NCI-H1694 treated with DMSO at 0.1 percent for 48 hours (cell line): ENCODE results near the gene BARX1.
A peak's percentile ranks its signal among the peaks of the same experiment; 100 is the strongest.
"Not testable (repeated sequence)": the region's sequence is repeated elsewhere in the genome, so short reads cannot be mapped to it uniquely, and the experiment has no call there.

Source experiments
- DNase-seq: peaks from one replicate; lab custom pipeline; 2025; lab: John Stamatoyannopoulos, UW

The BARX1 gene

GRCh38 chr9:93965830-93966577 lies 10.8 kb upstream of the BARX1 start:
- no peak for DNase-seq

GRCh38 chr9:93964685-93965084 lies 9.5 kb upstream of the BARX1 start:
- no peak for DNase-seq

GRCh38 chr9:93963969-93964368 lies 8.8 kb upstream of the BARX1 start:
- DNase-seq = no peak

- not testable (repeated sequence) for DNase-seq
These were observed 8.3 kb upstream of the BARX1 start for GRCh38 chr9:93963489-93963888.

GRCh38 chr9:93962561-93963440 lies 7.6 kb upstream of the BARX1 start:
- DNase-seq = peak; percentile 65

- no peak for DNase-seq
These were observed 6.9 kb upstream of the BARX1 start for GRCh38 chr9:93962017-93962416.

GRCh38 chr9:93960971-93961841 lies 6.1 kb upstream of the BARX1 start:
- no peak for DNase-seq

- no peak for DNase-seq
These were observed 5.2 kb upstream of the BARX1 start for GRCh38 chr9:93960221-93960970.

GRCh38 chr9:93959739-93960154 lies 4.6 kb upstream of the BARX1 start:
- DNase-seq = no peak

GRCh38 chr9:93958819-93959682 lies 3.9 kb upstream of the BARX1 start:
- DNase-seq = no peak

- no peak for DNase-seq
These were observed 3.1 kb upstream of the BARX1 start for GRCh38 chr9:93958121-93958818.

GRCh38 chr9:93955981-93956784 lies 1.0 kb upstream of the BARX1 start:
- DNase-seq = no peak

- no peak for DNase-seq
These were observed 607 bp downstream of the BARX1 start for GRCh38 chr9:93954434-93955061.

- no peak for DNase-seq
These were observed 1.4 kb downstream of the BARX1 start for GRCh38 chr9:93953496-93954433.

- no peak for DNase-seq
These were observed 2.2 kb downstream of the BARX1 start for GRCh38 chr9:93952784-93953495.

- no peak for DNase-seq
These were observed 2.9 kb downstream of the BARX1 start for GRCh38 chr9:93952119-93952783.
